ENCODE data around the gene OR13J1. TPM values are rescaled to one million over a fixed set of nuclear protein-coding genes. Genes with fewer than 3 reads are reported as not detected.

OR13J1 gene
- total RNA-seq, 4 donors from 2014 or later = 0.64 TPM; not detected in 3

DNA sequence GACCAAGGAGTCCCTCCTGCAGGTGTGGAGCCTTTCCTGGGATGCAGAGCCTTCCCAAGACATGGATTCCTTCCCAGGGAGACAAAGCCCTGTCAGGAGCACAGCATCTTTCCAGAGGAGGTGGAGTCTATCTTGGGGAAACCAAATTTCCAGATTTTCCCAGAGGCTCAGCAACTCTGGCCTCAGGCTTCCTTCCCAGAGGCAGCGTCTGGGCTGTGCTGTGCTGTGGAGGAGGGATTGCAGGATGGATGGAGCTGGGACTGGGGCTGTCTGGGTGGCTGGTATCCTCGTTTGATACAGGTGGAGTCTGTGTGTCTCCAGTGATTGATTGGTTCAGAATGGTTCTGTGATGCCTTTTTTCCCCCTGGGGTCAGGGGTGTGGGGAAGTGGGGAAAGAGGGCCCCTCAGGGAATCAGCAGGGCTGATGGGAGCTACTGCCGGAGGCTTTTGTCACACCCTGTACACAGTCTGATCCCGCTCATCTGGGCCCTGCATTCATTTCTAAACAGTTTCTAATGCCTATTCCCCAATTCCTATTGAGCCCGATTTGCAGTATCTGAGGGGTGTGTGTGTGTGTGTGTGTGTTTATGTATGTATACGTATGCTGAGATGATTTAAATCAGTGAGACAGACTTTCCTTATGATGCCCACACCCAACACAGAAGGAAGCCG, 16.0 kb downstream of the OR13J1 start:
- no peak overlapping the region for H3K4me3 ChIP-seq
- no peak for DNase-seq
- no peaks in the 10 kb centered on the region for H3K4me1 ChIP-seq
- intact Hi-C loops (cut with DNase I; ENCODE audit: low total_unique reads) (no loop called here), in situ Hi-C loops (cut with MboI; ENCODE audit: low pct_ligation_motif_present in 1 of 4, low pct_unique_long_range_greater_than_20kb in 1 of 4, low sequenced_read_pairs in 3 of 4) (no loop called here)
- no peaks in the 10 kb centered on the region for H3K36me3 ChIP-seq
- no peaks in the 10 kb centered on the region for H3K27me3 ChIP-seq
- 75 to 83% methylated on average over 2 to 7 of the region's 7 CpGs for WGBS, 2 donors (ENCODE audit: low coverage in 1 of 2)
- no peak overlapping the region for H3K27ac ChIP-seq
- no peak for TF ChIP-seq EP300 (IDR thresholded peaks at IDR 0.05; ENCODE audit: low read depth)
- no peak for TF ChIP-seq POLR2A (IDR thresholded peaks at IDR 0.05)
- TF ChIP-seq POLR2AphosphoS5 (IDR thresholded peaks at IDR 0.05) = no peak
- TF ChIP-seq, protein P1, sequence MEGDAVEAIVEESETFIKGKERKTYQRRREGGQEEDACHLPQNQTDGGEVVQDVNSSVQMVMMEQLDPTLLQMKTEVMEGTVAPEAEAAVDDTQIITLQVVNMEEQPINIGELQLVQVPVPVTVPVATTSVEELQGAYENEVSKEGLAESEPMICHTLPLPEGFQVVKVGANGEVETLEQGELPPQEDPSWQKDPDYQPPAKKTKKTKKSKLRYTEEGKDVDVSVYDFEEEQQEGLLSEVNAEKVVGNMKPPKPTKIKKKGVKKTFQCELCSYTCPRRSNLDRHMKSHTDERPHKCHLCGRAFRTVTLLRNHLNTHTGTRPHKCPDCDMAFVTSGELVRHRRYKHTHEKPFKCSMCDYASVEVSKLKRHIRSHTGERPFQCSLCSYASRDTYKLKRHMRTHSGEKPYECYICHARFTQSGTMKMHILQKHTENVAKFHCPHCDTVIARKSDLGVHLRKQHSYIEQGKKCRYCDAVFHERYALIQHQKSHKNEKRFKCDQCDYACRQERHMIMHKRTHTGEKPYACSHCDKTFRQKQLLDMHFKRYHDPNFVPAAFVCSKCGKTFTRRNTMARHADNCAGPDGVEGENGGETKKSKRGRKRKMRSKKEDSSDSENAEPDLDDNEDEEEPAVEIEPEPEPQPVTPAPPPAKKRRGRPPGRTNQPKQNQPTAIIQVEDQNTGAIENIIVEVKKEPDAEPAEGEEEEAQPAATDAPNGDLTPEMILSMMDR (IDR thresholded peaks at IDR 0.05) = no peak
- no peaks in the 10 kb centered on the region for H3K9me3 ChIP-seq

DNA sequence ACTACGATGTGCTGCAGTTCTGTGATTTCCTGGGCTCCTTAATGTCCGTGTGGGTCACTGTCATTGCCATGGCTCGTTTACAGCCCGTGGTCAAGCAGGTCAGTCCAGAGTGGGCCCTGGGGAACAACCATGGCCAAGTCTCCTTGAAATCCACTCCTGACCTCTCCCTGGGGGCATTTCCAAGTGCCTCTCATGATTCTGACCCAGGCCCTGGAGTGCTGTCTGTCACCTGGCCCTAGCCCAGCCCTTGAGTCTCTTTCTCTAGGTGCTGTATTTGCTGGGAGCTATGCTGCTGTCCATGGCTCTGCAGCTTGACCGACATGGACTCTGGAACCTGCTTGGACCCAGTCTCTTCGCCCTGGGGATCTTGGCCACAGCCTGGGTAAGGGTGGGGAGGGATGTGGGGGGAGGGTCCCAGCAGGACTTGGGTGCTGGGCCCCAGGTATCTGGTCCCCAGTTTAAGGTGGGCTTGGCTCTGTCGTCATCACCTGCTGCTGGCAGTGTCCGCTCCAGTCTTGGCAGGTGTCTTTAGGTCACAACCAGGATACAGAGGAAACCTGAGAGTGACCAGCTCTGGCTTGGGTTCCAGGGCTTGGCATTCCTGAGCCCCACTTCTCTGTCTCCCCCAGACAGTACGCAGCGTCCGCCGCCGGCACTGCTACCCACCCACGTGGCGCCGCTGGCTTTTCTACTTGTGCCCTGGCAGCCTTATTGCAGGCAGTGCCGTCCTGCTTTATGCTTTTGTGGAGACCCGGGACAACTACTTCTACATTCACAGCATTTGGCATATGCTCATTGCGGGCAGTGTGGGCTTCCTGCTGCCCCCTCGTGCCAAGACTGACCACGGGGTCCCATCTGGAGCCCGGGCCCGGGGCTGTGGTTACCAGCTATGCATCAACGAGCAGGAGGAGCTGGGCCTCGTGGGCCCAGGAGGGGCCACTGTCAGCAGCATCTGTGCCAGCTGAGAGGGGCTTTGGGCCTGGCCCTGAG, 17.0 kb downstream of the OR13J1 start:
- H3K27ac ChIP-seq = no peak overlapping the region
- intact Hi-C loops (cut with DNase I; ENCODE audit: low total_unique reads) = no loop called here
- TF ChIP-seq POLR2AphosphoS5 (IDR thresholded peaks at IDR 0.05) (no peak), EP300 (IDR thresholded peaks at IDR 0.05; ENCODE audit: low read depth) (no peak), POLR2A (IDR thresholded peaks at IDR 0.05) (no peak)
- TF ChIP-seq, protein P1 (IDR thresholded peaks at IDR 0.05) = no peak
- H3K9me3 ChIP-seq = no peaks in the 10 kb centered on the region
- H3K4me1 ChIP-seq = no peaks in the 10 kb centered on the region
- 60 to 86% methylated on average over 1 to 22 of the region's 25 CpGs for WGBS, 2 donors (ENCODE audit: low coverage in 1 of 2)
- no peaks in the 10 kb centered on the region for H3K27me3 ChIP-seq
- H3K36me3 ChIP-seq = no peaks in the 10 kb centered on the region
- in situ Hi-C loops (cut with MboI; ENCODE audit: low pct_ligation_motif_present in 1 of 4, low pct_unique_long_range_greater_than_20kb in 1 of 4, low sequenced_read_pairs in 3 of 4) = no loop called here
- H3K4me3 ChIP-seq = no peak overlapping the region
- no peak for DNase-seq

DNA sequence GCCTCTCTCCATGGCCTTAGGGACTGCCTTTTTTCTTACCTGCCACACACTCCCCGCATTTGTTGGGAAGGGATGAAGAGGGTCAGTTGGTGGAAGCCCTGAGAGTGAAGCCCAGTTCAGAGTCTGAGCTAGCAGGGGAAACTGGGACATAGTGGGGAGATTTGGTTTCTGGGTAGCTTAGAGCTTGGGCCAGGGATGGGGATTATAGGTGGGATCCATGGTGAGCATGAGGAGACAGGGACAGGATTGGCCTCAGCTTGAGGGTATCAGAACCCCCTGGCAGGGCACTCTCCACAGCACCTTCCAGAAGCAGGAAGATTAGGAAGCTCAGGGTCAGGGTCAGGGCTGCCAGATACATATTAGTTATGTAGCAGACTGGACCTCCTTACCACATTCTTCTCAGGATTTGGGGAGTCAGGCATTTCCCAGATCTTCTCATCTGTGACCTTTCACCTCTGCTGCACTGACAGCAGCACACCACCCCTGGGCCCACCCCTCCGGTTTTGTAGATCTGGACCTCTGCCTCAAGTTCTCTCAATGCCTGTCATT, 17.9 kb downstream of the OR13J1 start:
- H3K9me3 ChIP-seq = no peaks in the 10 kb centered on the region
- in situ Hi-C loops (cut with MboI; ENCODE audit: low pct_ligation_motif_present in 1 of 4, low pct_unique_long_range_greater_than_20kb in 1 of 4, low sequenced_read_pairs in 3 of 4) (no loop called here), intact Hi-C loops (cut with DNase I; ENCODE audit: low total_unique reads) (no loop called here)
- WGBS, 2 donors (ENCODE audit: low coverage in 1 of 2) = 78 to 80% methylated on average over 2 of the region's 2 CpGs
- DNase-seq = no peak
- H3K4me1 ChIP-seq = peaks cover 0 to 7% (median 3%) of the 10 kb centered on the region in 4 donors
- no peak overlapping the region for H3K27ac ChIP-seq
- H3K4me3 ChIP-seq = no peak overlapping the region
- H3K27me3 ChIP-seq = no peaks in the 10 kb centered on the region
- TF ChIP-seq EP300 (IDR thresholded peaks at IDR 0.05; ENCODE audit: low read depth) (no peak), POLR2AphosphoS5 (IDR thresholded peaks at IDR 0.05) (no peak), POLR2A (IDR thresholded peaks at IDR 0.05) (no peak)
- TF ChIP-seq, protein P1 (IDR thresholded peaks at IDR 0.05) = no peak
- H3K36me3 ChIP-seq = no peaks in the 10 kb centered on the region
